Measurements from ENCODE around the gene COL9A2. TPM values are rescaled to one million over a fixed set of nuclear protein-coding genes. Genes with fewer than 3 reads are reported as not detected.

Gene COL9A2
- total and polyA plus RNA-seq, 2 donors (not counting 3 experiments of a cell fraction or from before 2014, with no cell fraction given), result 0.64 to 0.69 TPM

DNA sequence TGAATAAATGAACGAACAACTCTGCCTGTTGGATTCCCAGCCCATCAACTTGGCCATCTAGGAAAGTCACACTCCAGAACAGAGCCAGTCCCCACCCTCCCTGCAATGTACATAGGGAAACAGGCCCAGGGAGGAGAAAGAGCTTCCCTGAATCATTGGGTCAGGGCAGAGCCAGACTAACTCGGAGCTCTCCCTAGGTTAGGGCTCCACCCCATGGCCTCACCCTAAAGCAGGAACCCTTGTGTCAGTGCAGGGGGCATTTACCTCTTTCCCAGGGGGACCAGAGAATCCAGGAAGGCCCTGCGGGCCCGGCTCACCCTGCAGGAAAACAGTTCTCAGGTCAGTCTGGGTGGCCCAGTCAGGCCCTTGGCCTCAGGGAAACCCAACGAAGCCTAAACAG, 11.6 kb downstream of the COL9A2 start:
- dilution Hi-C loops (cut with MboI; ENCODE audit: extremely low pct_ligation_motif_present, low sequenced_read_pairs), result no loop called here

DNA sequence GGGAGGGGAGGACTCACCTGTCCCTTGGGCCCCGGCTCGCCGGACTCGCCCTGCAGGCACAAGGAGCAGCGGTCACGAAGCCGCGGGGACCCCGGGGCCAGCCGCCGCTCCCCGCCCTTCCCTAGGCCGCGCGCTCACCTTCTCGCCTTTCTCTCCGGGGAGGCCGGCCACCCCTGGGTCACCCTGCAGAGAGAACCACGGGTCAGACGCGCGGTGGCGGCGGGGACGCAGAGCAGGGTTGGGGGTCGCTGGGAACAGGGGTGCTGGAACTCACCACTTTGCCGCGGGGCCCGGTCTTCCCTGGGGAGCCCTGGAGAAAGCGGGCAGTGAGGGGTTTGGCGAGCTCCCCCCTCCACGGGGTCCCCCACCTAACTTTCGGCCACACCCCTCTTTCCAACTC, 13.3 kb downstream of the COL9A2 start:
- no peak for FAIRE-seq
- H2AFZ ChIP-seq (ENCODE audit: low read depth, low read length), result no peak overlapping the region

More for the DNA sequence above, 11.6 kb downstream of the COL9A2 start:
- TF ChIP-seq, protein P1, sequence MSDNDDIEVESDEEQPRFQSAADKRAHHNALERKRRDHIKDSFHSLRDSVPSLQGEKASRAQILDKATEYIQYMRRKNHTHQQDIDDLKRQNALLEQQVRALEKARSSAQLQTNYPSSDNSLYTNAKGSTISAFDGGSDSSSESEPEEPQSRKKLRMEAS (IDR thresholded peaks at IDR 0.05; ENCODE audit: insufficient read depth, insufficient read length), result no peak
- TF ChIP-seq JUN (IDR thresholded peaks at IDR 0.05; ENCODE audit: borderline replicate concordance, insufficient read depth, insufficient read length, low read depth), result no peak
- no peak for TF ChIP-seq POLR2AphosphoS5 (IDR thresholded peaks at IDR 0.05; ENCODE audit: insufficient read depth, low read depth, low read length)
- no peak for TF ChIP-seq EZH2 (IDR thresholded peaks at IDR 0.05; ENCODE audit: borderline replicate concordance, low read depth, low read length, severe bottlenecking)
- Histone ChIP-seq H3K79me2 (ENCODE audit: control insufficient read depth, insufficient read depth, low read length) (no peaks in the 10 kb centered on the region), H3K27me3 (ENCODE audit: control insufficient read depth in 2 of 2, insufficient read depth in 2 of 2, low read length in 2 of 2) (peaks cover 0 to 2% of the 10 kb centered on the region in 2 experiments), H3K9me1 (replicated peaks; ENCODE audit: control insufficient read depth, extremely low read depth, insufficient read depth, low read length) (no peaks in the 10 kb centered on the region), H3K36me3 (ENCODE audit: control insufficient read depth in 2 of 2, extremely low read depth in 1 of 2, insufficient read depth in 2 of 2, low read length in 2 of 2) (no peaks in the 10 kb centered on the region), H3K4me3 (replicated peaks in 1 of 3; ENCODE audit: insufficient read depth in 1 of 3, low read depth in 1 of 3, low read length in 3 of 3) (no peak overlapping the region), H2AFZ (ENCODE audit: low read depth, low read length) (no peak overlapping the region), H4K20me1 (replicated peaks; ENCODE audit: control insufficient read depth, extremely low read depth, insufficient read depth, low read length) (no peaks in the 10 kb centered on the region), H3K9ac (replicated peaks; ENCODE audit: extremely low read depth, insufficient read depth, low read length) (no peak overlapping the region), H3K9me3 (replicated peaks; ENCODE audit: control insufficient read depth, insufficient read depth, low read length) (no peaks in the 10 kb centered on the region), H3K27ac (ENCODE audit: insufficient read depth, low read depth, low read length) (no peak overlapping the region), H3K4me2 (ENCODE audit: insufficient read depth, low read length) (no peak overlapping the region), H3K4me1 (ENCODE audit: control insufficient read depth, extremely low read depth, insufficient read depth, low read length) (no peaks in the 10 kb centered on the region)
- no TSS peak for BruUV-seq (replicated peaks)
- FAIRE-seq, result no peak
- intact Hi-C loops (cut with micrococcal nuclease), result no loop called here
- CTCF ChIA-PET, result interaction anchor here (1.0 to 1.7 kb wide), 5 partner anchors 10 to 161 kb away, joined by 3 to 9 read pairs (median 5); no protein-coding TSS in a partner anchor
- no peak for DNase-seq (ENCODE audit: low read depth, low spot score)
- POLR2A ChIA-PET, result no interaction called here

More for the DNA sequence above, 13.3 kb downstream of the COL9A2 start:
- Histone ChIP-seq H3K79me2 (ENCODE audit: control insufficient read depth, insufficient read depth, low read length) (no peaks in the 10 kb centered on the region), H3K4me3 (replicated peaks in 1 of 3; ENCODE audit: insufficient read depth in 1 of 3, low read depth in 1 of 3, low read length in 3 of 3) (no peak overlapping the region), H3K9me1 (replicated peaks; ENCODE audit: control insufficient read depth, extremely low read depth, insufficient read depth, low read length) (no peaks in the 10 kb centered on the region), H3K9me3 (replicated peaks; ENCODE audit: control insufficient read depth, insufficient read depth, low read length) (no peaks in the 10 kb centered on the region), H3K36me3 (ENCODE audit: control insufficient read depth in 2 of 2, extremely low read depth in 1 of 2, insufficient read depth in 2 of 2, low read length in 2 of 2) (no peaks in the 10 kb centered on the region), H3K9ac (replicated peaks; ENCODE audit: extremely low read depth, insufficient read depth, low read length) (no peak overlapping the region), H3K27me3 (ENCODE audit: control insufficient read depth in 2 of 2, insufficient read depth in 2 of 2, low read length in 2 of 2) (peaks cover 0 to 2% of the 10 kb centered on the region in 2 experiments), H3K27ac (ENCODE audit: insufficient read depth, low read depth, low read length) (no peak overlapping the region), H4K20me1 (replicated peaks; ENCODE audit: control insufficient read depth, extremely low read depth, insufficient read depth, low read length) (no peaks in the 10 kb centered on the region), H3K4me2 (ENCODE audit: insufficient read depth, low read length) (no peak overlapping the region), H3K4me1 (ENCODE audit: control insufficient read depth, extremely low read depth, insufficient read depth, low read length) (no peaks in the 10 kb centered on the region)
- ChIA-PET CTCF (no interaction called here), POLR2A (no interaction called here)
- no TSS peak for BruUV-seq (replicated peaks)
- intact Hi-C loops (cut with micrococcal nuclease), result no loop called here
- TF ChIP-seq POLR2AphosphoS5 (IDR thresholded peaks at IDR 0.05; ENCODE audit: insufficient read depth, low read depth, low read length) (no peak), FOS (IDR thresholded peaks at IDR 0.05; ENCODE audit: borderline replicate concordance, insufficient read depth, low read length) (no peak), GATA2 (IDR thresholded peaks at IDR 0.05; ENCODE audit: insufficient read depth, insufficient read length, low read depth, low read length) (no peak), POLR2A (IDR thresholded peaks at IDR 0.05; ENCODE audit: low read depth, low read length) (no peak), JUN (IDR thresholded peaks at IDR 0.05; ENCODE audit: borderline replicate concordance, insufficient read depth, insufficient read length, low read depth) (no peak), EZH2 (IDR thresholded peaks at IDR 0.05; ENCODE audit: borderline replicate concordance, low read depth, low read length, severe bottlenecking) (no peak), MYC (IDR thresholded peaks at IDR 0.05; ENCODE audit: low read depth, low read length) (no peak)
- TF ChIP-seq, protein P2, sequence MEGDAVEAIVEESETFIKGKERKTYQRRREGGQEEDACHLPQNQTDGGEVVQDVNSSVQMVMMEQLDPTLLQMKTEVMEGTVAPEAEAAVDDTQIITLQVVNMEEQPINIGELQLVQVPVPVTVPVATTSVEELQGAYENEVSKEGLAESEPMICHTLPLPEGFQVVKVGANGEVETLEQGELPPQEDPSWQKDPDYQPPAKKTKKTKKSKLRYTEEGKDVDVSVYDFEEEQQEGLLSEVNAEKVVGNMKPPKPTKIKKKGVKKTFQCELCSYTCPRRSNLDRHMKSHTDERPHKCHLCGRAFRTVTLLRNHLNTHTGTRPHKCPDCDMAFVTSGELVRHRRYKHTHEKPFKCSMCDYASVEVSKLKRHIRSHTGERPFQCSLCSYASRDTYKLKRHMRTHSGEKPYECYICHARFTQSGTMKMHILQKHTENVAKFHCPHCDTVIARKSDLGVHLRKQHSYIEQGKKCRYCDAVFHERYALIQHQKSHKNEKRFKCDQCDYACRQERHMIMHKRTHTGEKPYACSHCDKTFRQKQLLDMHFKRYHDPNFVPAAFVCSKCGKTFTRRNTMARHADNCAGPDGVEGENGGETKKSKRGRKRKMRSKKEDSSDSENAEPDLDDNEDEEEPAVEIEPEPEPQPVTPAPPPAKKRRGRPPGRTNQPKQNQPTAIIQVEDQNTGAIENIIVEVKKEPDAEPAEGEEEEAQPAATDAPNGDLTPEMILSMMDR (IDR thresholded peaks at IDR 0.05; ENCODE audit: extremely low read depth in 1 of 2, insufficient read depth in 1 of 2, low read depth in 1 of 2, low read length in 2 of 2), result no peak
- TF ChIP-seq, protein P1 (IDR thresholded peaks at IDR 0.05; ENCODE audit: insufficient read depth, insufficient read length), result no peak
- dilution Hi-C loops (cut with MboI; ENCODE audit: extremely low pct_ligation_motif_present, low sequenced_read_pairs), result no loop called here
- no peak for DNase-seq (ENCODE audit: low read depth, low spot score)
